K562 (cell line): ENCODE measurements around the gene DPH7. TPM values are rescaled to one million over a fixed set of nuclear protein-coding genes. Genes with fewer than 3 reads are reported as not detected.

Experiments used
- ARID4B ChIP-seq: sonication (generic); formaldehyde crosslinking; IDR thresholded peaks from 2 replicates; pipeline ENCODE4 v1.8.0; 2022; ENCODE audit warnings: mild to moderate bottlenecking, missing genetic modification reagents
- DIDO1 ChIP-seq: fragments of 450-650 bp; IDR thresholded peaks from 2 replicates; pipeline ENCODE4 v1.6.1; 2016; ENCODE audit warnings: low read depth, missing biosample characterization, missing genetic modification characterization
- GTF2F1 ChIP-seq: IDR thresholded peaks from 2 replicates; pipeline ENCODE4 v1.6.1; 2011; ENCODE audit warnings: low read depth, low read length, improper control_type of control experiment
- HDAC1 ChIP-seq, 2 experiments: fragments of 450-650 bp; IDR thresholded peaks; 2 replicates each; pipeline ENCODE4 v1.6.1; 2016 to 2017; ENCODE audit warnings: inconsistent platforms in 1 of 2, mild to moderate bottlenecking in 1 of 2, moderate library complexity in 1 of 2
- MCM3 ChIP-seq: fragments of 450-650 bp; IDR thresholded peaks from 2 replicates; pipeline ENCODE4 v1.6.1; 2016
- MXI1 ChIP-seq: IDR thresholded peaks from 2 replicates; pipeline ENCODE4 v1.6.1; 2011; ENCODE audit warnings: low read depth, mild to moderate bottlenecking, improper control_type of control experiment, low read length
- NKRF ChIP-seq: fragments of 450-650 bp; IDR thresholded peaks from 2 replicates; pipeline ENCODE4 v1.6.1; 2016; ENCODE audit warnings: borderline replicate concordance
- NONO ChIP-seq, 2 experiments: fragments of 200-400 bp in 1 of 2; fragments of 450-650 bp in 1 of 2; formaldehyde crosslinking in 1 of 2; IDR thresholded peaks; 2 replicates each; pipeline ENCODE4 v1.6.1; 2017; ENCODE audit warnings: low read depth in 2 of 2, mild to moderate bottlenecking in 2 of 2, moderate library complexity in 2 of 2, low read length in 1 of 2
- PHF21A ChIP-seq: fragments of 450-650 bp; IDR thresholded peaks from 2 replicates; pipeline ENCODE4 v1.6.1; 2017; ENCODE audit warnings: low read depth, borderline replicate concordance
- ZNF224 ChIP-seq: sonication (generic); formaldehyde crosslinking; IDR thresholded peaks from 2 replicates; pipeline ENCODE4 v1.8.0; 2022; ENCODE audit warnings: mild to moderate bottlenecking, missing genetic modification reagents
- ZNF318 ChIP-seq, 2 experiments: fragments of 450-650 bp; IDR thresholded peaks; 2 replicates each; pipeline ENCODE4 v1.6.1; 2016; ENCODE audit warnings: mild to moderate bottlenecking in 2 of 2, borderline replicate concordance in 1 of 2, low read depth in 1 of 2, moderate library complexity in 1 of 2
- polyA plus RNA-seq, 8 experiments: library from polyadenylated mRNA; depleted of rRNA in 4 of 8; stranded (reverse) in 5 of 8; unstranded in 3 of 8; fragments of >200 nt; fragmentation: Nextera tagmentation in 2 of 8; fragmentation: Illumina TruSeq in 1 of 8; extraction: Ambion mirVana in 2 of 8; extraction: Trizol in 1 of 8; gene quantifications; 2 replicates each; pipeline versions ENCODE4 v1.2.1 to v1.2.3, GENCODE V29; 2011 to 2014; ENCODE audit warnings: inconsistent platforms in 1 of 8, missing spikeins in 1 of 8
- total RNA-seq, 7 experiments: library from RNA; depleted of rRNA in 6 of 7; stranded (reverse); fragments of >200 nt in 6 of 7; fragmentation: Illumina TruSeq in 2 of 7; extraction: Trizol in 2 of 7; gene quantifications; 2 replicates each; pipeline versions ENCODE4 v1.2.1 to v1.2.3, GENCODE V29; 2011 to 2021; ENCODE audit warnings: low replicate concordance in 1 of 7

Gene DPH7
- total and polyA plus RNA-seq, 9 of the 15 experiments (the other 6 are each of a cell fraction or from before 2014, with no cell fraction given) = 13.9 to 68.6 (median 41.3) TPM

- TF ChIP-seq HDAC1 (IDR thresholded peaks at IDR 0.05) (0 out of 4 replicates have a peak, but pooled peaks of 1 of the 2 experiments have one; percentile 48), GTF2F1 (no peak), MCM3 (no peak), MXI1 (peak; percentile 77; the same call in 1 of the 2 replicates), ZNF318 (IDR thresholded peaks at IDR 0.05; ENCODE audit: borderline replicate concordance in 1 of 2, low read depth in 1 of 2) (no peak), PHF21A (no peak), NONO (IDR thresholded peaks at IDR 0.05; ENCODE audit: low read depth in 2 of 2, low read length in 1 of 2) (no peak), ZNF224 (CRISPR knock-in tag) (no peak), DIDO1 (tag) (no peak), NKRF (0 out of 2 replicates have a peak, but pooled peaks have one; percentile 46), ARID4B (CRISPR knock-in tag) (peak; percentile 28; the same call in 1 of the 2 replicates)
Measured at GRCh38 chr9:137619240-137620047, 40.7 kb upstream of the DPH7 start (continued).
